ENCODE results near the gene PRSS38. TPM values are rescaled to one million over a fixed set of nuclear protein-coding genes. Genes with fewer than 3 reads are reported as not detected.

PRSS38 gene
- total RNA-seq, 4 donors from 2014 or later, result not detected

DNA sequence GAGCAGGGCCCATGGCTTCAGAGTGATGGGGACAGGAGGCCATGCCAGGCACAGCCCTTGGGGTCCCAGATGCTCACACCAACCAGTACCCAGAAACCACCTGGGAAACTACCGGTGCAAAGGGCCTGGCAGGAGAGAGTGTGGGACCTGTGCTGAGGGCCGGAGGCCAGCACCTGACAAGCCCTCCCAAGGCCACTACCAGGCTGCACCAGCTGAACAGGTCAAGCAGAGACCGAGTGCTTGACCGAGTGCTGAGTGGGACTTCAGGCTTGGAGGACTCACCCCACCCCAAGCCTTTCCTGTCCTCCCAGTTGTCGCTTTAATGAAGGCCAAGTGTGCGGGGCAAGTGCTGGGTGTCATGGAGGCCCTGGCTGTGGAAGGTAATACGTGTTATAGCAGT, 43.7 kb upstream of the PRSS38 start:
- TF ChIP-seq POLR2AphosphoS5 (IDR thresholded peaks at IDR 0.05), result no peak
- no peak for TF ChIP-seq EP300 (IDR thresholded peaks at IDR 0.05)
- Histone ChIP-seq H3K4me3 (no peak overlapping the region), H3K9me3 (no peaks in the 10 kb centered on the region), H3K4me1 (no peaks in the 10 kb centered on the region), H3K27ac (no peak overlapping the region), H3K27me3 (no peaks in the 10 kb centered on the region), H3K36me3 (peaks cover 45% of the 10 kb centered on the region)
- WGBS, result 93% methylated on average over 3 of the region's 7 CpGs
- no peak for DNase-seq (ENCODE audit: low spot score in 2 of 2)

DNA sequence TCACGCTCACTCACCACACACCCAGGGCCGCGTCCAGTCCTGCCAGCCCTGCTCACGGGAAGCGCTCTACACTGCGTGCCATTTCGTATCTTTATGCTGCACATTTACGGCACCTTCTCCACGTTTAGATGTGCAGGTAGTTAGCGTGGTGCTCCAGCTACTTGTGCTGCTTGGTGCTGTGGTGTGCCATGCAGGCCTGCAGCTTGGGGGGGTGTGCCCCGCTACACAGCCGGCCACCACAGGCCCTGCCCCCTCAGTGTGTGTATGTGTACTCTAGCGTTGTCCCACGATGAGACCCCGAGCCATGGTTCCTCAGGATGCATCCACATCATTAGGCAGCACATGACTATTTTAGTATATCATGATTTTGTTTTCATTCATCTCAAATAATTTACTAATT, 41.9 kb upstream of the PRSS38 start:
- no peak overlapping the region for H3K27ac ChIP-seq
- no peaks in the 10 kb centered on the region for H3K4me1 ChIP-seq
- no peaks in the 10 kb centered on the region for H3K9me3 ChIP-seq
- TF ChIP-seq POLR2AphosphoS5 (IDR thresholded peaks at IDR 0.05) (no peak), POLR2A (IDR thresholded peaks at IDR 0.05) (no peak), EP300 (IDR thresholded peaks at IDR 0.05) (no peak)
- TF ChIP-seq, protein P1, sequence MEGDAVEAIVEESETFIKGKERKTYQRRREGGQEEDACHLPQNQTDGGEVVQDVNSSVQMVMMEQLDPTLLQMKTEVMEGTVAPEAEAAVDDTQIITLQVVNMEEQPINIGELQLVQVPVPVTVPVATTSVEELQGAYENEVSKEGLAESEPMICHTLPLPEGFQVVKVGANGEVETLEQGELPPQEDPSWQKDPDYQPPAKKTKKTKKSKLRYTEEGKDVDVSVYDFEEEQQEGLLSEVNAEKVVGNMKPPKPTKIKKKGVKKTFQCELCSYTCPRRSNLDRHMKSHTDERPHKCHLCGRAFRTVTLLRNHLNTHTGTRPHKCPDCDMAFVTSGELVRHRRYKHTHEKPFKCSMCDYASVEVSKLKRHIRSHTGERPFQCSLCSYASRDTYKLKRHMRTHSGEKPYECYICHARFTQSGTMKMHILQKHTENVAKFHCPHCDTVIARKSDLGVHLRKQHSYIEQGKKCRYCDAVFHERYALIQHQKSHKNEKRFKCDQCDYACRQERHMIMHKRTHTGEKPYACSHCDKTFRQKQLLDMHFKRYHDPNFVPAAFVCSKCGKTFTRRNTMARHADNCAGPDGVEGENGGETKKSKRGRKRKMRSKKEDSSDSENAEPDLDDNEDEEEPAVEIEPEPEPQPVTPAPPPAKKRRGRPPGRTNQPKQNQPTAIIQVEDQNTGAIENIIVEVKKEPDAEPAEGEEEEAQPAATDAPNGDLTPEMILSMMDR (IDR thresholded peaks at IDR 0.05), result no peak
- H3K4me3 ChIP-seq, result no peak overlapping the region
- DNase-seq (ENCODE audit: low spot score in 2 of 2), result peak in 1 of 2 donors; percentile 72
- 94% methylated on average over 15 of the region's 15 CpGs for WGBS
- no peaks in the 10 kb centered on the region for H3K27me3 ChIP-seq
- H3K36me3 ChIP-seq, result peaks cover 28% of the 10 kb centered on the region

GRCh38 chr1:227774051-227774731, 41.3 kb upstream of the PRSS38 start:
- DNase-seq (ENCODE audit: low spot score in 2 of 2), result no peak
- Histone ChIP-seq H3K36me3 (peaks cover 21% of the 10 kb centered on the region), H3K9me3 (no peaks in the 10 kb centered on the region), H3K27me3 (no peaks in the 10 kb centered on the region), H3K4me3 (no peak overlapping the region), H3K27ac (no peak overlapping the region), H3K4me1 (no peaks in the 10 kb centered on the region)
- no peak for TF ChIP-seq EP300 (IDR thresholded peaks at IDR 0.05)
- TF ChIP-seq, protein P1 (IDR thresholded peaks at IDR 0.05), result no peak
- no peak for TF ChIP-seq POLR2AphosphoS5 (IDR thresholded peaks at IDR 0.05)
- no peak for TF ChIP-seq POLR2A (IDR thresholded peaks at IDR 0.05)
- 80% methylated on average over 6 of the region's 13 CpGs for WGBS

DNA sequence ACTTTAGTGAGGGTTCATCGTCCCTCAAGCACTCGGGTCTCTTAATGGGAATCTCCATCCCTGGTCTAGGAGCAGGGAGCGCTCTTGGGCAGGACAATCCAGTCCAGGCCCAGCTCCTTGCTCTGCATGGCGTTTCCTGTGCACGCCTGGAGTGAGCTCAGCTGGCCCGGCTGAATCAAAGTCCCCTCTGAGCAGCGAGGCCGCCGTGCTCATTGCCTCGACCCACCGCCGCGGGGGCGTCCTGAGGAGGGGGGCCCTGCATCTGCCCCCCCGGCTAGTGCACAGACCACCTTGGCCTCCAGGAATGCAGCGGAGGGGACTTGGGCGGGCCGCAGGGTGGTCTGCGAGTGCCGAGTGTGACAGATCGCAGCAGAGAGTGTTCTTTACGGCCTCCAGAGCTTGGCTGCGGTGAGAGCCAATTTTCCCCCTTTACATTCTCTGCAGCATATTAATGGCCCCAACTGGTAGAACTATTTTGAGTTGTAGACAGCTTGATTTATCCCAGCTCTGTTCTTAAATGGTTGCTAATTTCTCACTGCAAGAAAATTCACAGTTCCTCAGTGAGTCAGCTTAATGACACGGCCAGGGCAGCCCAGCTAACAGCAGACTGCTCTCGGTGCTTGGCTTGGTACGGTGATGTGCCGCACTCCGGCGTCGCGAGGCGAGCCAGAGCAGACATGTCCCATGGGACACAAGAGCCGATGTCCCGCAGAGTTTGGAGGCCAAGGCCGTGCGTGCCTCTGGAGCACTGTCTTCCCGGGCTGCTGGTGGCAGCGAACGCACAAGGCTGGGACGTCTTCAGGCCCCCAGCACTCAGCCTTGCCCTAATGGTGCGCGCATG, 40.4 kb upstream of the PRSS38 start:
- peak in 1 of 2 donors; percentile 78 for DNase-seq (ENCODE audit: low spot score in 2 of 2)
- Histone ChIP-seq H3K4me3 (no peak overlapping the region), H3K27ac (no peak overlapping the region), H3K36me3 (peaks cover 13% of the 10 kb centered on the region), H3K9me3 (no peaks in the 10 kb centered on the region), H3K4me1 (no peaks in the 10 kb centered on the region), H3K27me3 (no peaks in the 10 kb centered on the region)
- TF ChIP-seq POLR2A (IDR thresholded peaks at IDR 0.05) (no peak), POLR2AphosphoS5 (IDR thresholded peaks at IDR 0.05) (no peak), EP300 (IDR thresholded peaks at IDR 0.05) (no peak)
- TF ChIP-seq, protein P1 (IDR thresholded peaks at IDR 0.05), result no peak
- WGBS, result 74% methylated on average over 32 of the region's 42 CpGs

DNA sequence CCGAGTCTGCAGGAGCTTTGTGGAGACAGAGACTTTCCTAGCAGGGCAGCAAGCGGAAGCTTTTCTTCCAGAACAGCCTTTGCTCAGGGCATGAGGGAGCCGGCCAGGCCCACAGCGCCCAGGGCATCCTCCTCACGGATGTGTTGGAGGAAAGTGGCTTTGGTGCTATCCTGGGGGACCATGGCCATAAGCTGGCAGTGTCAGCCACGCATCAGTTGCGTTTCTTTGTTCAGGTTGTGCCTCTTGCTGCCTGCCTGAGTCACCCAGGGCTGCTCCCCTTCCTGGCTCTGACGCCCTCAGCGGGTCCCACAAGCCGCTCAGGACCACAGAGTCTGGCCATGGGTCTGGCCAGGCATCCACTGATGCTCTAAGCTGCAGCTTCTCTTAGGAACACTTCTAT, 39.6 kb upstream of the PRSS38 start:
- Histone ChIP-seq H3K9me3 (no peaks in the 10 kb centered on the region), H3K27me3 (no peaks in the 10 kb centered on the region), H3K4me1 (no peaks in the 10 kb centered on the region), H3K27ac (no peak overlapping the region), H3K36me3 (peaks cover 14% of the 10 kb centered on the region), H3K4me3 (no peak overlapping the region)
- DNase-seq (ENCODE audit: low spot score in 2 of 2), result no peak
- WGBS, result 97% methylated on average over 10 of the region's 10 CpGs
- no peak for TF ChIP-seq POLR2AphosphoS5 (IDR thresholded peaks at IDR 0.05)

DNA sequence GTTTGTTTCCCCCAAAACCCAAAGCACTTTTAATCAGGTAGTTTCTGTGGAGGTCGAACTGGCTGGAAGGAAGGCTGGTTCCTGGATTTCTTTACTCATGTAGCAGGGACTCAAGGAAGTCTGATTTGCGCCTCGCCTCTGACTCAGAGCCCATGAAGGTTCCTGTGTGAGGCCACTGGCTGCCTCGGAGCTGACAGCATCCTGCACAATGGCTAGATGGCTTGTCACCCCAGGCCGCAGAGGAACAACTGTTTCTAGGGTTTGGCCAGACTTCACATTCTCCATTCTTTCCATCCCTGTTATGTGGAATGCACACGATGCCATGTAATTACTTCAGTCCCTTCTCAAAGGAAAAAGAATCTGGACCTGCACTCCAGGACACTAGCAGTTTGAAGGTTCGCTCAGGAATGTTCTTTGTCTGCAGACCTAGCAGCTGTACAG, 39.1 kb upstream of the PRSS38 start:
- 89% methylated on average over 7 of the region's 7 CpGs for WGBS
- H3K27me3 ChIP-seq, result no peaks in the 10 kb centered on the region
- H3K36me3 ChIP-seq, result peaks cover 18% of the 10 kb centered on the region
- H3K4me1 ChIP-seq, result no peaks in the 10 kb centered on the region
- TF ChIP-seq EP300 (IDR thresholded peaks at IDR 0.05) (no peak), POLR2A (IDR thresholded peaks at IDR 0.05) (no peak), POLR2AphosphoS5 (IDR thresholded peaks at IDR 0.05) (no peak)
- TF ChIP-seq, protein P1 (IDR thresholded peaks at IDR 0.05), result no peak
- no peak overlapping the region for H3K27ac ChIP-seq
- no peak for DNase-seq (ENCODE audit: low spot score in 2 of 2)
- no peaks in the 10 kb centered on the region for H3K9me3 ChIP-seq
- H3K4me3 ChIP-seq, result no peak overlapping the region
